ENCODE data around the gene ELL2. TPM values are rescaled to one million over a fixed set of nuclear protein-coding genes. Genes with fewer than 3 reads are reported as not detected.
A peak's percentile ranks its signal among the peaks of the same experiment; 100 is the strongest.

ELL2 gene
- total and polyA plus RNA-seq, 2 of the 13 experiments (the other 11 are each of a cell fraction or from before 2014, with no cell fraction given): 78.9 to 97.1 TPM

- TF ChIP-seq ZBTB33 (CRISPR knock-in tag; IDR thresholded peaks at IDR 0.05): no peak
- no peak for TF ChIP-seq RORA (CRISPR knock-in tag; IDR thresholded peaks at IDR 0.05)
- no peak for TF ChIP-seq SYNCRIP (IDR thresholded peaks at IDR 0.05; ENCODE audit: insufficient read depth, low read depth, low read length)
- TF ChIP-seq DNMT1 (CRISPR knock-in tag; IDR thresholded peaks at IDR 0.05): peak; percentile 14; the same call in 1 of the 2 replicates
- 0 out of 2 replicates have a peak, but pooled peaks have one; percentile 29 for TF ChIP-seq ZNF432 (CRISPR knock-in tag; IDR thresholded peaks at IDR 0.05; ENCODE audit: borderline replicate concordance)
- TF ChIP-seq MXD1 (CRISPR knock-in tag; IDR thresholded peaks at IDR 0.05): no peak; the same call in 1 of the 2 replicates
- 0 out of 2 replicates have a peak, but pooled peaks have one; percentile 24 for TF ChIP-seq ARNTL (CRISPR knock-in tag; IDR thresholded peaks at IDR 0.05)
- TF ChIP-seq ZNF691 (CRISPR knock-in tag; IDR thresholded peaks at IDR 0.05; ENCODE audit: borderline replicate concordance, low read depth): no peak
- no peak for TF ChIP-seq ZNF484 (CRISPR knock-in tag; IDR thresholded peaks at IDR 0.05; ENCODE audit: borderline replicate concordance, low read depth)
- 0 out of 2 replicates have a peak, but pooled peaks have one; percentile 4 for TF ChIP-seq ZSCAN25 (CRISPR knock-in tag; IDR thresholded peaks at IDR 0.05)
- peak; percentile 63; the same call in 1 of the 2 replicates for TF ChIP-seq NFKB2 (CRISPR knock-in tag; IDR thresholded peaks at IDR 0.05; ENCODE audit: borderline replicate concordance)
- TF ChIP-seq EZH2 (conservative IDR thresholded peaks at IDR 0.05; ENCODE audit: low read depth, low read length): no peak
- TF ChIP-seq ELF3 (CRISPR knock-in tag; IDR thresholded peaks at IDR 0.05): no peak
- no peak for TF ChIP-seq ZNF552 (CRISPR knock-in tag; IDR thresholded peaks at IDR 0.05; ENCODE audit: borderline replicate concordance)
- no peak for TF ChIP-seq ZC3H13 (CRISPR knock-in tag; IDR thresholded peaks at IDR 0.05)
- TF ChIP-seq RAD21 (CRISPR knock-in tag; IDR thresholded peaks at IDR 0.05): peak; percentile 98
- TF ChIP-seq CHCHD3 (CRISPR knock-in tag; IDR thresholded peaks at IDR 0.05): 0 out of 2 replicates have a peak, but pooled peaks have one; percentile 46
- no peak for TF ChIP-seq CHD2 (IDR thresholded peaks at IDR 0.05; ENCODE audit: low read depth, low read length)
- TF ChIP-seq, protein P1, sequence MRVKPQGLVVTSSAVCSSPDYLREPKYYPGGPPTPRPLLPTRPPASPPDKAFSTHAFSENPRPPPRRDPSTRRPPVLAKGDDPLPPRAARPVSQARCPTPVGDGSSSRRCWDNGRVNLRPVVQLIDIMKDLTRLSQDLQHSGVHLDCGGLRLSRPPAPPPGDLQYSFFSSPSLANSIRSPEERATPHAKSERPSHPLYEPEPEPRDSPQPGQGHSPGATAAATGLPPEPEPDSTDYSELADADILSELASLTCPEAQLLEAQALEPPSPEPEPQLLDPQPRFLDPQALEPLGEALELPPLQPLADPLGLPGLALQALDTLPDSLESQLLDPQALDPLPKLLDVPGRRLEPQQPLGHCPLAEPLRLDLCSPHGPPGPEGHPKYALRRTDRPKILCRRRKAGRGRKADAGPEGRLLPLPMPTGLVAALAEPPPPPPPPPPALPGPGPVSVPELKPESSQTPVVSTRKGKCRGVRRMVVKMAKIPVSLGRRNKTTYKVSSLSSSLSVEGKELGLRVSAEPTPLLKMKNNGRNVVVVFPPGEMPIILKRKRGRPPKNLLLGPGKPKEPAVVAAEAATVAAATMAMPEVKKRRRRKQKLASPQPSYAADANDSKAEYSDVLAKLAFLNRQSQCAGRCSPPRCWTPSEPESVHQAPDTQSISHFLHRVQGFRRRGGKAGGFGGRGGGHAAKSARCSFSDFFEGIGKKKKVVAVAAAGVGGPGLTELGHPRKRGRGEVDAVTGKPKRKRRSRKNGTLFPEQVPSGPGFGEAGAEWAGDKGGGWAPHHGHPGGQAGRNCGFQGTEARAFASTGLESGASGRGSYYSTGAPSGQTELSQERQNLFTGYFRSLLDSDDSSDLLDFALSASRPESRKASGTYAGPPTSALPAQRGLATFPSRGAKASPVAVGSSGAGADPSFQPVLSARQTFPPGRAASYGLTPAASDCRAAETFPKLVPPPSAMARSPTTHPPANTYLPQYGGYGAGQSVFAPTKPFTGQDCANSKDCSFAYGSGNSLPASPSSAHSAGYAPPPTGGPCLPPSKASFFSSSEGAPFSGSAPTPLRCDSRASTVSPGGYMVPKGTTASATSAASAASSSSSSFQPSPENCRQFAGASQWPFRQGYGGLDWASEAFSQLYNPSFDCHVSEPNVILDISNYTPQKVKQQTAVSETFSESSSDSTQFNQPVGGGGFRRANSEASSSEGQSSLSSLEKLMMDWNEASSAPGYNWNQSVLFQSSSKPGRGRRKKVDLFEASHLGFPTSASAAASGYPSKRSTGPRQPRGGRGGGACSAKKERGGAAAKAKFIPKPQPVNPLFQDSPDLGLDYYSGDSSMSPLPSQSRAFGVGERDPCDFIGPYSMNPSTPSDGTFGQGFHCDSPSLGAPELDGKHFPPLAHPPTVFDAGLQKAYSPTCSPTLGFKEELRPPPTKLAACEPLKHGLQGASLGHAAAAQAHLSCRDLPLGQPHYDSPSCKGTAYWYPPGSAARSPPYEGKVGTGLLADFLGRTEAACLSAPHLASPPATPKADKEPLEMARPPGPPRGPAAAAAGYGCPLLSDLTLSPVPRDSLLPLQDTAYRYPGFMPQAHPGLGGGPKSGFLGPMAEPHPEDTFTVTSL (CRISPR knock-in tag; IDR thresholded peaks at IDR 0.05; ENCODE audit: borderline replicate concordance): no peak
Observed at GRCh38 chr5:95960667-95961616, 709 bp downstream of the ELL2 start (continued).

Data from HepG2 (cell line).